HG03196 (cell line): ENCODE data around the gene RNF113B.
A peak's percentile ranks its signal among the peaks of the same experiment; 100 is the strongest.

ENCODE experiments used
- ATAC-seq: cut with Tn5 transposase; IDR thresholded peaks from one replicate; pipeline ENCODE4 v1.9.1; 2021; ENCODE audit not compliant: unreplicated experiment

RNF113B gene

DNA sequence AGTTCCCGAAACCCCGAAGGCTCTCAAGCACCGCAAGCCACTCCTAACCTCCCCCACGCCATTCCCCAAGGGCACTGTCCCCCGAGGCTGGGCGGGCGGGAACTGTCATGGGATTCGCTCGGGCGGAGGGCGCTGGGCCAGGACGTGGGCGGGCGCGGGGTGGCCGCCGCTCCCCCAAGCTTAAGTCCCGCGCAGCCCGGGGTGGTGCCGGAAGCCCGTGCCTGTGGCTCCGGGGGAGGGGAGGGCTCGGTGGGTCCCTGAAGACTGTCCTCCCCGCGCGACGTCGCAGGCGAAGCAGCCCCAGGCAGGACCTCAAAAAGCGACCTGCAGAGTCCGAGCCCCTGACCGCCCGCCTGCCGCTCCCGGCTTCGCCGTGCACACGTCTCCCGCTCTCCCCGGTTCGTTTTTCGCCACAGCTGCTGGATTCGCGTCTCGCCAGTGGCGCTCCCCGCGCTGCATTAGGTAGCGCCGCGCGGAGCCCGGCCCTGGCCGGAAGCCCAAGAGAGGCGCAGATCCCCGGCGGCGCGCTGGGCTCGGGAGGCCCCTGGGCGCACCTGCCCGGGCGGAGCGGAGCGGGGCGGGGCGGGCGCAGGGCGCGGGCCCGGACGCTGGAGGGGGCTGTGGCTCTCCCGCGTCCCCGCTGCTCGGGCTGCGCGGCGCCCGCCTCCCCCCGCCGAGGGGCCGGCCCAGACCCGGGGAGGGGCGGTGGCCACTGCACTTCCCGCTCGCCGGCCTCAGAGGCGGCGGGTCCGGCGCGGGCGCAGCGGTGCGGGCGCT is 34.5 kb downstream of the RNF113B start, which contains the start of gene FARP1:
Gene FARP1, plus strand, starts transcription at position 715 of the 777 bp plus-strand sequence. CDS start 70,149 bp downstream, outside the sequence.
- ATAC-seq, result peak; percentile 67

DNA sequence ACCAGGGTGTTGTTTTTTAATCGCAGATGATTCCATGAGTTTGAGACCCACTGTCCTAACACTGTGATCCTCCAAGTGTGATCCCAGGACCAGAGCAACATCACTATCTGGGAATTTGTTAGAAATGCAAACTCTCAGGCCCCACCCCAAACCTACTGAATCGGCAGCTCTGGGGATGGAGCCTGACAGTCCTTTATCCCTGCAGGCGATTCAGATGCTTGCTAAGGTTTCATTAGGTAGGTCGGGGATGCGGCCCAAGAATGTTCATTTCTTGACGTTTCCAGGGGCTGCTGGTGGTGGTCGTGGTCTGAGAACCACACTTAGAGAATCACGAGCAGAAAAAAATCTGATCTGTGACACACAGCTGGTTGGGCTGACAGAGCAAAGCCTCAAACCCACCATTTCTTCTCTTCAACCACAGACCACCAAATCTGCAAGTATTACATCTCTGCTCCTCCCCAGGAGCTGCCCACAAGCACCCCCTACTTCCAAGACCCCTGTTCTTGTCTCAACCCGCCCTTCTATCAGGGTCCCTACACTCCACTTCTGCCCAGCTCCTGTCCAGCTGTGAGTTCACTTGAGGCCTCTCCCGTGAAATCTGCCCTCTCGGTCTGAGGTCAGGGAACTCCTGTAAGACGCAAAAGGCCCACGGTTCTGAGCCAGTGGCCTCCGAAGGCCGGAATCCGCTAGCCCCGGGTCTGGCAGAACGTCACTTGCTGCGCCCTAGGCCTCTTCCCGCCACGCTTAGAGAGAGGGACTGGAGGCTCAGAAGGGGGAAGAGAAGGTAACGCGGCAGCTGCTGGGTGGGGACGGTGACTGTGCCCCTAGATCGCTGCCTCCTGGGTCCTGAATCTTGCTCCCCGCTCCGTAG is 35.3 kb downstream of the RNF113B start:
- peak; percentile 8 for ATAC-seq

DNA sequence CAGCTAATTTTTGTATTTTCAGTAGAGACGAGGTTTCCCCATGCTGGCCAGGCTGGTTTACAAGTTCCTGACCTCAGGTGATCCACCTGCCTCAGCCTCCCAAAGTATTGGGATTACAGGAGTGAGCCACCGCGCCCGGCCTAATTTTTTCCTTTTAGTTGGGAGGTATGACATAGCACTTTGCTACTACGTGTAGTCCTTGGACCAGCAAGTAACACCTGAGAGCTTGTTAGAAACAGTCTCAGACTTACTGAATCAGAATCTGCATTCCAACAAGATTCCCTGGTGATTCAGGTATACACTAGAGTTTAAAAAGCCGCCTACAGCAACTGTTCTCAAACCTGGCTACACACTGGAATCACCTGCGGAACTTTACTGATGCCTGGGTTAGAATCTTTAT is 36.0 kb downstream of the RNF113B start:
- no peak for ATAC-seq

DNA sequence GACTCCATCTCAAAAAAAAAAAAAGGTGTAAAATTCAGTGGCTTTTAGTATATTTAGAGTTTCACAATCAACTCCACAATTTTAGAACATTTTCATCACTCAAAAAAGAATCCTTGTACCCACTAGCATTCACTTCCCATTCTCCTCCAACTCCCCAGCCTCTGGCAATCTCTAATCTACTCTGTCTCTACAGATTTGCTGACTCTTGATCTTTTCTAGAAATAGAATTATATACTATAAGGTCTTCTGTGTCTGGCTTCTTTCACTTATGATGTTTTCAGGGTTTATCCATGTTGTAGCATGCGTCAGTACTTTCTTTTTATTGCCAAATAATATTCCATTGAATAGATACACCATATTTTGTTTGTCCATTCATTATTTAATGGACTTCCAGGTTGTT is 42.2 kb downstream of the RNF113B start:
- no peak for ATAC-seq

DNA sequence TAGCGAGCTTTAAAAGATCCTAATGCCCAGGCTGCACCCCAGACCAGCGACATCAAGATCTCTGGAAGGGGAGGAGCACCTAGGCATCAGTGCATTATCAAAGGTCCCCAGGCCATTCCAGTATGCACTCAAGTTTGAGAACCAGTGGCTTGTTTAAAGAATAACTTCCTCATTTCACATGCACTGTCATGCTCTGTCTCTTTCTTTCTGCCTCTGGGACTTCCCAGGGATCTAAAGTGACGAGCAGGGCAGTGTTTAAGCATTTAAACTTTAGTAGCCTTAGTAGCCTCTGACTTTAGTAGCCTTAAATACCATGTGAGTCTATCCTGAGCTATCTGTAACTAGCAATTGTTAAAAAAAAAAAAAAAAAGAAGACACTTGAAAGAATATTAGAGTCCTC is 43.1 kb downstream of the RNF113B start:
- peak; percentile 81 for ATAC-seq

DNA sequence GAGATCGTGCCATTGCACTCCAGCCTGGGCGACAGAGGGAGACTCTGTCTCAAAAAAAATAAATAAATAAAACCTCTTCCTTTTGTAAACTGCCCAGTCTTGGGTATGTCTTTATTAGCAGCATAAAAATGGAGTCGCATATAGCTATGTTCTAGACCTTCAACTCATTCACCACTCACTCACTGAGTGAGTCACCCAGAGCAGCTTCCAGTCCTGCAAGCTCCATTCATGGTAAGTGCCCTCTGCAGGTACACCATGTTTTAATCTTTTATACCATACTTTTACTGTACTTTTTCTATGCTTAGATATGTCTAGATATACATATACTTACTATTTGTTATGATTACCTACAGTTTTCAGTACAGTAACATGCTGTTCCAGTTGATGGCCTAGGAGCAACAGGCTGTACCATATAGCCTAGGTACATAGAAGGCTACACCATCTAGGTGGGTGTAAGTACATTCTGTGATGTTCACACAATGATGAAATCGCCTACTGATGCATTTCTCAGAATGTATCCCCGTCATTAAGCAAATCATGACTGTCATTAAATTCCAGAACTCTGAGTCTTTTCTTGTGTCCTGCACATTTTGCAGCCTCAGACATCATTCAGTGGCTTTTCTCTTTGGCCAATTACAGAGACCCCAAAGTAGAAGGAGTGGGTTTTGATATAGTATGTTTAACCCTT is 47.9 kb downstream of the RNF113B start:
- ATAC-seq, result no peak
